Activated T-cell treated with anti-CD3 and anti-CD28 coated beads, Interleukin-2, amount 50 U/mL, for 1 hour (primary cell): ENCODE data around the gene CAMK4.
"Not testable (repeated sequence)": the region's sequence is repeated elsewhere in the genome, so short reads cannot be mapped to it uniquely, and the experiment has no call there.

Source experiments
- DNase-seq: peaks from one replicate; pipeline ENCODE4 v3.0.0-alpha.2; 2020

Gene CAMK4

DNA sequence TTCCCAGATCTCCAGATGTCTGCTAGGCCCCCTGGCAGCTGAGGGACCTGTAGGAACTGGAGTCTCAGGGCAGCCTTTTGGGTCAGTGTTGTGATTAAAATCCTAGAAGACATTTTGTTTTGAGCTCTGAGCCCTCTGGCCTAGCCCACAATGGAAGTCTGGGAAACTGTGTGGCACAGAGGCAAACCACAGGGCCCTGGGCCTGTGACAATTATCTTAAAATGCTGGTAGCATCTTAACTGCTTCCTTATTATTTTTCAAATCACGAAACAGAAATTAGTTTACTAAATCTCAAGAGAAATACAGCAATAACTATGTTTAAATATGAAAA is 162.6 kb downstream of the CAMK4 start:
- no peak for DNase-seq

GRCh38 chr5:111387361-111387760 is 163.2 kb downstream of the CAMK4 start:
- DNase-seq, result no peak

DNA sequence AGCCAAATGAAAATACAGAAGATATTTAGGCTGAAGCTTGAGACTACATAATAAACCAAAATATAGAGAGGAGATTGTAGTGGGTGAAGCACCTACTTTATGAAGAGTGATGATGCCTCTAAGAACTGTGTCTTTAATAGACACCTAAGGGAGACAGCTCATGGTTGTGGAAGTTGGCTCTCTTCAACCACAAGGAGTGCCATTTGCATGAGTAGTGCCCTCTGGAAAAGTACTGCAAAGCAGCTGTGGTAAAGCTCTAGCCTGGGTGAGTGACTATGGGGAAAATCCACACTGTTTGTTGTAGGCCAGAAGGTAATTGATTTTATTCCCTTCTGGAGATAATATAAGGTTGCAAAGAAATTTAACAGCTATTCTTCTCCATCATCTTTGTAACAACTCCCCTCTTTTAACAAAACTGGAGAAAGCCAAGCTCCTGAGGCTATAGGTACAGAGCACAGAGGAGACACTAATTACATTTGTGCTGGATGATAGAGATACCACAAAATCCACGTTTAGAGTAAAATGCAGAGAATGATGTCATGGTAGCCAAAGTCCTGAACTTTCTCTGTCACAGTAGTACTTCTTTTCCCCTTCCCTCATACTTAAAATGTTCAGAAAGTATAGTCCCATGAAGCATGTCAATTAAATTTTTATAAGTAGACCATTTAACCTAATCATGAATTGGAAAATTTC is 165.4 kb downstream of the CAMK4 start:
- DNase-seq, result no peak

- no peak for DNase-seq
Measured at GRCh38 chr5:111392181-111392580, 168.0 kb downstream of the CAMK4 start.

DNA sequence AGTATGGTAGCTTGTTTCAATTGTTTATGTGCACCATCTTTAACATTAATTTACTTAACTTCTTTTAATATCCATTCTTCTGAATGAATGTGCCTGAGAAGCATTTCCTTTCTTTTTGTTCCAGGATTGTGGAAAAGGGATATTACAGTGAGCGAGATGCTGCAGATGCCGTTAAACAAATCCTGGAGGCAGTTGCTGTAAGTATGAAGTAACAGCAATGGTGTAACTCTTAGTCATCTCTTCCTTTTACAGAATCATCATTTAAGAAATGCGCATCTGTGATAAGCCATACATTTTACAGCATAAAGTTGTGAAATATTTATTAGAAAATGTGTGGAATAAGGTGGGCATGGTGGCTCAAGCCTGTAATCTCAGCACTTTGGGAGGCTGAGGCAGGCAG is 170.4 kb downstream of the CAMK4 start:
- no peak for DNase-seq

GRCh38 chr5:111398013-111398412 is 173.8 kb downstream of the CAMK4 start:
- no peak for DNase-seq

DNA sequence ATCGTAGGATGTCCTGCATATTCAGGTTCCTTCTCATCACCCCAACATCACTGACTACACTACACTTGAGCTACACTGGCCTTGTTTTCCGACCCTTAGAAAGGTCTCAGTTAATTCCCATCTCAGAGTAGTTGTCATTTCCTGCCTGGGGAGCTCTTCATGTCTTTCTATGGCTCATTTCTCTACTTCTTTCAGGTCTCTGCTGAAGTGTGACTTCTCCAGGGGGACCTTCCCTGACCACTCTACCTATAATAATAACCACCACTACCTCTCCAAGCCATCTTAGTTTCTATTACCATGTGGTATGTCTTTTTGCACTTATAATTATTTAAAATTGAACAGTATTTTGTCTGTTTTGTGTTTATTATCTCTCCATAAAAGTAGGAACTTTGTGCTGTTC is 174.9 kb downstream of the CAMK4 start:
- DNase-seq, result no peak

- DNase-seq, result no peak
Measured at GRCh38 chr5:111401906-111402305, 177.7 kb downstream of the CAMK4 start.

- DNase-seq, result no peak
Measured at GRCh38 chr5:111404270-111404769, 180.1 kb downstream of the CAMK4 start.

GRCh38 chr5:111407562-111407961 is 183.4 kb downstream of the CAMK4 start:
- DNase-seq, result no peak

GRCh38 chr5:111408817-111409216 is 184.6 kb downstream of the CAMK4 start:
- no peak for DNase-seq

DNA sequence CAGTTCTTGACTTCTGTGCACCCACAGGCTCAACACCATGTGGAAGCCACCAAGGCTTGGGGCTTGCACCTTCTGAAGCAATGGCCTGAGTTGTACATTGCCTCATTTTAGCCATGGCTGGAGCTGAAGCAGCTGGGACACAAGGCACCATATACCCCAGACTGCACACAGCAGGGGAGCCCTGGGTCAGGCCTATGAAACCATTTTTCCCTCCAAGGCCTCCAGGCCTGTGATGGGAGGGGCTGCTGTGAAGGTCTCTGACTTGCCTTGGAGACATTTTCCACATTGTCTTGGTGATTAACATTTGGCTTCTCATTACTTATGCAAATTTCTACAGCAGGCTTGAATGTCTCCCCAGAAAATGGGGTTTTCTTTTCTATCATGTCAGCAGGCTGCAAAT is 185.1 kb downstream of the CAMK4 start:
- DNase-seq, result not testable (repeated sequence)

GRCh38 chr5:111410067-111410466 is 185.9 kb downstream of the CAMK4 start:
- DNase-seq, result not testable (repeated sequence)

- no peak for DNase-seq
Measured at GRCh38 chr5:111411301-111411700, 187.1 kb downstream of the CAMK4 start.

DNA sequence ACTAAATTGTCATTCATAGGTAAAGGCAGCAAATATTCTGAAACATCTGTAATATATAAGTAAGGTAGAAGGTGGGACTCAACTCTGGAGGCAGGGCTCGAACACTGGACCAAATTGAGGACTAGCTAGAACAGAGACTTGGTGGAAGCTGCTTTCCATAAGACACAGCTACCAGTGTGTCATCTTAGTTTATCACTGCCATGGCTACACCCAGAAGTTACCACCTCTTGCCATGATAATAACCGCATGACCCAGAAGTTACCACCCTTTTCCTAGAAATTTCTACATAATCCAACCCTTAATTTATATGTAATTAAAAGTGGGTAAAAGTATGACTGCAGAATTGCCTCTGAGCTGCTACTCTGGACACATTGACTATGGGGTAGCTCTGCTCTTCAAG is 188.4 kb downstream of the CAMK4 start:
- DNase-seq, result no peak

- no peak for DNase-seq
Measured at GRCh38 chr5:111415053-111415452, 190.9 kb downstream of the CAMK4 start.

DNA sequence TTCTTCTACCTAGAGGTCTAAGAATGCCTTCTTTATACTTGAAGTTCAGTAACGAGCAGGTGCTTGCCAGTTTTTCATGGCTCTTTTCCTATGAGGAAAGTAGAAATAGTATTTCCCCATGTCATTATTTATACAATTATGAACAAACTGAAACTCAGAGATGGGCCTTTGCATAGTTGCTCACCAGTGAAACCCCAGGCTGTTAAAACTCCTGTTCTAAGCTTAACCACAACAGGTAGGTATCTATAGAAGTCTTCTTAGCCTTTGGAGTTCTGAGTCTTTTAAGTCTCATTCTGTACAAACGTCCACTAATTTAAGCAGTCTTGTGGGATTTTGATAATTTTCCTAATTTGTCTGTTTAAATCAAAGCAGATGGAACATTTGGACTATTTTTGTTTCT is 198.1 kb downstream of the CAMK4 start:
- no peak for DNase-seq

GRCh38 chr5:111422747-111423720 is 198.8 kb downstream of the CAMK4 start:
- no peak for DNase-seq

GRCh38 chr5:111425205-111425604 is 201.0 kb downstream of the CAMK4 start:
- no peak for DNase-seq

GRCh38 chr5:111427762-111428161 is 203.6 kb downstream of the CAMK4 start:
- no peak for DNase-seq

DNA sequence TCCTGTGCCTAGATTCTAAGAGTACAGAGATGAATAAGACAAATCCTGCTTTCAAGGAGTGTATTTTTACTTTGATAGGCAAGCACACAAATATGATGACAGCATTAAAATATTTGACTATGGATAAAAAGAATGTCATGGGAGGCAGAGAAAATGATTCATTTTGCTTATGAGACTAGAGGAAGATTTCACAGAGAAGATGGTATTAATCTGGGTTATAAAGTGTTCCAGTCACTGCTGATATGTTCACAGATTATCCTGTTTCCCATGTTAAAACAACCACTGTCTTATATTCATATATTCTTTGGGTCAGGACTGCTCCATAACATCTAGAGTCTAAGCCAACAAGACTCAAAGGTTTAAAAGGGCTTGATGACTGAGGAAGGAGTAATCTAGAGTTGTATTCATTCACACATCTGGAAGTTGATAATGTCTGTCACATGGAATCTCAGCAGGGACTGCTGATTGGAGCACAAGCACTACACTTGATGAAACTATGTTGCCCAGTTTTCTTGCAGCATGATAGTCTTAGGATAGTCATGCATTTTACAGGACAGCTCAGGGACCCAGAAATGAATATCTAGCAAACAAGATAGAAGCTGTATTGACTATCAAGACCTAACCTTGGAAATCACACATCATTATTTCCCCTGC is 208.8 kb downstream of the CAMK4 start:
- no peak for DNase-seq

GRCh38 chr5:111434800-111435199 is 210.6 kb downstream of the CAMK4 start:
- DNase-seq, result no peak

- no peak for DNase-seq
Measured at GRCh38 chr5:111439473-111440075, 215.4 kb downstream of the CAMK4 start.
